Loucy (cell line): ENCODE results near the gene AP1S1.
"Not testable (repeated sequence)": the region's sequence is repeated elsewhere in the genome, so short reads cannot be mapped to it uniquely, and the experiment has no call there.

Experiments used
- H2AFZ ChIP-seq: fragments of 200-600 bp; sonication (generic); 2 replicates; pipeline ENCODE4 v1.6.0; 2016; ENCODE audit warnings: antibody characterized with exemption, mild to moderate bottlenecking, low read length, moderate library complexity
- H3F3A ChIP-seq: fragments of 200-600 bp; 2 replicates; pipeline ENCODE4 v1.6.0; 2016; ENCODE audit warnings: antibody characterized with exemption, low read depth, mild to moderate bottlenecking
- H3K27me3 ChIP-seq: fragments of 200-600 bp; sonication (generic); 2 replicates; pipeline ENCODE4 v1.6.1; 2014; ENCODE audit warnings: low read length, mild to moderate bottlenecking; ENCODE audit not compliant: insufficient read depth, poor library complexity, severe bottlenecking
- H3K36me3 ChIP-seq: fragments of 200-600 bp; sonication (generic); 2 replicates; pipeline ENCODE4 v1.6.1; 2016; ENCODE audit warnings: low read length; ENCODE audit not compliant: insufficient read depth
- H3K4me1 ChIP-seq: fragments of 200-600 bp; sonication (generic); 2 replicates; pipeline ENCODE4 v1.5.1; 2014; ENCODE audit warnings: low read length, mild to moderate bottlenecking; ENCODE audit not compliant: insufficient read depth, poor library complexity, severe bottlenecking
- H3K4me2 ChIP-seq: fragments of 200-600 bp; sonication (generic); 2 replicates; pipeline ENCODE4 v1.6.0; 2014; ENCODE audit warnings: antibody characterized with exemption, low read length, low read depth, mild to moderate bottlenecking; ENCODE audit not compliant: poor library complexity, severe bottlenecking
- H3K4me3 ChIP-seq: fragments of 200-600 bp; sonication (generic); 2 replicates; pipeline ENCODE4 v1.5.1; 2014; ENCODE audit warnings: low read length, mild to moderate bottlenecking, mixed read lengths; ENCODE audit not compliant: poor library complexity, severe bottlenecking
- H3K79me2 ChIP-seq: fragments of 200-600 bp; sonication (generic); 2 replicates; pipeline ENCODE4 v1.6.1; 2014; ENCODE audit warnings: low read length; ENCODE audit not compliant: insufficient read depth
- H3K9ac ChIP-seq: fragments of 200-600 bp; sonication (generic); 2 replicates; pipeline ENCODE4 v1.6.0; 2014; ENCODE audit warnings: mild to moderate bottlenecking, low read depth, low read length, moderate library complexity; ENCODE audit not compliant: poor library complexity, severe bottlenecking
- H3K9me2 ChIP-seq: fragments of 200-600 bp; sonication (generic); replicated peaks from 2 replicates; pipeline ENCODE4 v1.6.1; 2016; ENCODE audit warnings: low read depth, low read length, mixed read lengths
- H3K9me3 ChIP-seq: fragments of 200-600 bp; sonication (generic); 2 replicates; pipeline ENCODE4 v1.6.1; 2014; ENCODE audit warnings: mild to moderate bottlenecking, antibody characterized with exemption, low read length, low read depth; ENCODE audit not compliant: insufficient read depth
- H4K20me1 ChIP-seq: fragments of 200-600 bp; sonication (generic); 2 replicates; pipeline ENCODE4 v1.6.0; 2014; ENCODE audit warnings: antibody characterized with exemption, low read length, mild to moderate bottlenecking; ENCODE audit not compliant: insufficient read depth, poor library complexity, severe bottlenecking
- EZH2phosphoT487 ChIP-seq: fragments of 200-600 bp; IDR thresholded peaks from 2 replicates; pipeline ENCODE4 v1.6.1; 2018; ENCODE audit warnings: antibody characterized with exemption, mild to moderate bottlenecking, moderate library complexity, borderline replicate concordance
- TF ChIP-seq, protein P1 (sequence below): fragments of 200-600 bp; sonication (generic); conservative IDR thresholded peaks from 2 replicates; pipeline ENCODE4 v1.5.1; 2014; ENCODE audit warnings: mild to moderate bottlenecking, antibody characterized with exemption, low read length

The AP1S1 gene

GRCh38 chr7:101202603-101202918 is 48.3 kb downstream of the AP1S1 start:
- no peaks in the 10 kb centered on the region for H3F3A ChIP-seq
- no peaks in the 10 kb centered on the region for H4K20me1 ChIP-seq
- H3K27me3 ChIP-seq: no peaks in the 10 kb centered on the region
- no peaks in the 10 kb centered on the region for H3K9me2 ChIP-seq
- no peak for TF ChIP-seq EZH2phosphoT487
- TF ChIP-seq, protein P1, sequence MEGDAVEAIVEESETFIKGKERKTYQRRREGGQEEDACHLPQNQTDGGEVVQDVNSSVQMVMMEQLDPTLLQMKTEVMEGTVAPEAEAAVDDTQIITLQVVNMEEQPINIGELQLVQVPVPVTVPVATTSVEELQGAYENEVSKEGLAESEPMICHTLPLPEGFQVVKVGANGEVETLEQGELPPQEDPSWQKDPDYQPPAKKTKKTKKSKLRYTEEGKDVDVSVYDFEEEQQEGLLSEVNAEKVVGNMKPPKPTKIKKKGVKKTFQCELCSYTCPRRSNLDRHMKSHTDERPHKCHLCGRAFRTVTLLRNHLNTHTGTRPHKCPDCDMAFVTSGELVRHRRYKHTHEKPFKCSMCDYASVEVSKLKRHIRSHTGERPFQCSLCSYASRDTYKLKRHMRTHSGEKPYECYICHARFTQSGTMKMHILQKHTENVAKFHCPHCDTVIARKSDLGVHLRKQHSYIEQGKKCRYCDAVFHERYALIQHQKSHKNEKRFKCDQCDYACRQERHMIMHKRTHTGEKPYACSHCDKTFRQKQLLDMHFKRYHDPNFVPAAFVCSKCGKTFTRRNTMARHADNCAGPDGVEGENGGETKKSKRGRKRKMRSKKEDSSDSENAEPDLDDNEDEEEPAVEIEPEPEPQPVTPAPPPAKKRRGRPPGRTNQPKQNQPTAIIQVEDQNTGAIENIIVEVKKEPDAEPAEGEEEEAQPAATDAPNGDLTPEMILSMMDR: no peak
- no peak overlapping the region for H3K9ac ChIP-seq
- H3K9me3 ChIP-seq: no peaks in the 10 kb centered on the region
- no peak overlapping the region for H3K4me2 ChIP-seq
- H3K4me1 ChIP-seq: no peaks in the 10 kb centered on the region
- H3K4me3 ChIP-seq: no peak overlapping the region
- H3K79me2 ChIP-seq: no peaks in the 10 kb centered on the region
- H2AFZ ChIP-seq: no peak overlapping the region
- H3K36me3 ChIP-seq: no peaks in the 10 kb centered on the region

DNA sequence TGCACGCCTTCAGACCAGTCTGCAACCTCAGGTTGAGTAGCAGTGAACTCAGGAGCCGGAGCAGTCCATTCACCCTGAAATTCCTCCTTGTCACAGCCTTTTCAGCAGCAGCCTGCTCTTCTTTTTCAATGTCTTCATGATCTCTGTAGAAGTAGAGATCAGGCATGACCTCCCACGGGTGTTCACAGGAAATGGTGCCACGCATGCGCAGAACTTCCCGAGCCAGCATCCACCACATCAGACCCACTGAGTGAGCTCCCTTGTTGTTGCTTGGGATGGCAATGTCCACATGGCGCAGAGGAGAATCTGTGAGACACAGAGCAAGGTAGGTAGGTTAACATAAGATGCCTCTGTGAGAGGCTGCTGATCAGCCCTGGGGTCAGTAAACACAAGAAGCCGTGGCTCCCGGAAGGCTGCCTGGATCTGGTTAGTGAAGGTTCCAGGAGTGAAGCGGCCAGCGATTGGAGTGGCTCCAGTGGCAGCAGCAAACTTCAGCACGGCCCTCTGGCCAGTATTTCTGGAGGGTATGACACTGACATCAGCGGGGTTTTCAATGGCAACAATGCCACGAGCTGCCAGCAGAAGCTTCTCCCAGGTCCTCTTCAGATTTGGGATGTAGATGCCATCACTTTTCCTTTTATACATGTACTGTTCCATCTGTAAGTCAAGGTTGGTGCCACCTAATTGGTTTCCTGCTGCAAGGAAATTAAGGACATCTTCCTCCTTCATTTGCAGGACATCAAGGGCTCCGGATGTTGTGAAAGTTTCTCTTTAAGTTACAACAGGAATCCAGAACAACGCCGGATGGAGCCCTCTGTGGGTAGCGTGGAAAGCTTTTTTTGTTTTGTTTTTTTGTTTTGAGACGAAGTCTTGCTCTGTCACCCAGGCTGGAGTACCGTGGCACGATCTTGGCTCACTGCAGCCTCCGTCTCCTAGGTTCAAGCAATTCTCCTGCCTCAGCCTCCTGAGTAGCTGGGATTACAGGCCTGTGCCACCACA is 49.8 kb downstream of the AP1S1 start:
- not testable (repeated sequence) for H2AFZ ChIP-seq, H3K27me3 ChIP-seq, H3K36me3 ChIP-seq, H3K9me2 ChIP-seq, H3F3A ChIP-seq, H3K9me3 ChIP-seq, H3K4me3 ChIP-seq, H3K4me2 ChIP-seq, H3K79me2 ChIP-seq, H3K4me1 ChIP-seq, H3K9ac ChIP-seq, H4K20me1 ChIP-seq

DNA sequence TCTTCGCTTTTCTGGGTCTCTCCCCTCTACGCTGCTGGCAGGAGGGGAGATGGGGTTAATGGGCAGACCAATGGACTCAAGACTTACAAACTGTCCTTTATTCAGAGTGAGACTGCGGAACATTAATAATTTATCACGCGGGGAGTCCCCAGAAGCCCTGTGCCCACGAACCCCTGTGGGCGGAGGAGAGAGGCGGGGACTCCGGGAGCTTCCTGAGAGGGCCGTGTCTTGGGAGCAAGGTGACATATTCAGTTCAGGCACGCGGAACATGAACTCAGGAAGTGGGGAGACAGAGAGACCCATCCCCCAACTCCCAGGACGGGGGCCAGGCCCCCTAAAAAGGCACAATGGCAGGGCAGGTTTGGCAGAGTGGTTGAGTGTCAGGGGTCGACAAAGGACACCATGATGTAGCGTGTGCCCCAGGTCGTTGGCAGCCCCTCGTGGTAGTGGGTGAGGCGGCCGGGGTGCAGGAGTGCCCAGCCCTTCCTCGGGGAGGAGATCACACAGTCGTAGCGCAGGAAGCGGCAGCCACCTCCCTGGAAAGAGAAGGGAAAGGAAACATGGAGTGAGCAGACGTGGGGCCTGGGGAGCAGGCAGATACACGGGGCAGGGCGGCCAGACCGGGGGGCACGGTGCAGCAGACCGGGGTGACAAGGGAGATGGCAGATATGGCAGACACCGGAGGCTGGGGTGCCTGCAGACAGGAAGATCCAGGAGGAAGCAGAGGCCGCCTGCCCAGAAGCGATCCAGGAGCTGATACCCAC is 51.8 kb downstream of the AP1S1 start:
- H3K36me3 ChIP-seq: no peaks in the 10 kb centered on the region
- no peak overlapping the region for H3K4me2 ChIP-seq
- no peaks in the 10 kb centered on the region for H3K4me1 ChIP-seq
- no peaks in the 10 kb centered on the region for H3K9me3 ChIP-seq
- H3K9ac ChIP-seq: no peak overlapping the region
- H3F3A ChIP-seq: no peaks in the 10 kb centered on the region
- H3K27me3 ChIP-seq: no peaks in the 10 kb centered on the region
- no peaks in the 10 kb centered on the region for H3K79me2 ChIP-seq
- no peaks in the 10 kb centered on the region for H4K20me1 ChIP-seq
- no peak for TF ChIP-seq EZH2phosphoT487
- TF ChIP-seq, protein P1: no peak
- no peaks in the 10 kb centered on the region for H3K9me2 ChIP-seq
- no peak overlapping the region for H2AFZ ChIP-seq
- H3K4me3 ChIP-seq: no peak overlapping the region
